Tibial artery (tissue), 4 donors: ENCODE measurements around the gene PHACTR1.

ENCODE experiments used
- DNase-seq, 2 donors: peaks; one replicate each; pipeline ENCODE4 v3.0.0-alpha.2; 2019
- H3K27ac ChIP-seq, 2 donors: fragments of 200-600 bp; sonication (generic) in 1 of 2; 1 replicate in 1 of 2; 2 replicates in 1 of 2; pipeline ENCODE4 v1.5.1; 2018 to 2019; ENCODE audit warnings: mild to moderate bottlenecking in 1 of 2
- H3K27me3 ChIP-seq, 2 donors: fragments of 200-600 bp; sonication (generic) in 1 of 2; one replicate each; pipeline versions ENCODE4 v1.5.1 to v1.6.0; 2016 to 2019
- H3K36me3 ChIP-seq, 3 donors: fragments of 200-600 bp; sonication (generic) in 2 of 3; one replicate each; pipeline ENCODE4 v1.5.1; 2016 to 2019; ENCODE audit warnings: mild to moderate bottlenecking in 2 of 3
- H3K4me1 ChIP-seq, 4 donors: fragments of 200-600 bp; sonication (generic) in 2 of 4; 1 replicate in 3 of 4; 2 replicates in 1 of 4; pipeline ENCODE4 v1.5.1; 2016 to 2019
- H3K4me3 ChIP-seq, 2 donors: fragments of 200-600 bp; sonication (generic) in 1 of 2; 1 replicate in 1 of 2; 2 replicates in 1 of 2; pipeline ENCODE4 v1.5.1; 2018 to 2019; ENCODE audit warnings: mild to moderate bottlenecking in 2 of 2
- H3K9me3 ChIP-seq, 3 donors: fragments of 200-600 bp; sonication (generic) in 1 of 3; one replicate each; pipeline ENCODE4 v1.5.1; 2016 to 2019
- intact Hi-C: fragments of 100-400 bp; cut with DNase I; formaldehyde crosslinking; loops from one replicate; pipeline ENCODE4 v1.15.0; 2023; ENCODE audit warnings: low total_unique reads
- TF ChIP-seq, protein P1 (sequence below), 2 experiments: fragments of 200-600 bp in 1 of 2; fragments of 450-650 bp in 1 of 2; IDR thresholded peaks; one replicate each; pipeline ENCODE4 v1.5.1; 2017 to 2019; ENCODE audit warnings: antibody characterized with exemption in 2 of 2, mild to moderate bottlenecking in 1 of 2, moderate library complexity in 1 of 2

Gene PHACTR1

DNA sequence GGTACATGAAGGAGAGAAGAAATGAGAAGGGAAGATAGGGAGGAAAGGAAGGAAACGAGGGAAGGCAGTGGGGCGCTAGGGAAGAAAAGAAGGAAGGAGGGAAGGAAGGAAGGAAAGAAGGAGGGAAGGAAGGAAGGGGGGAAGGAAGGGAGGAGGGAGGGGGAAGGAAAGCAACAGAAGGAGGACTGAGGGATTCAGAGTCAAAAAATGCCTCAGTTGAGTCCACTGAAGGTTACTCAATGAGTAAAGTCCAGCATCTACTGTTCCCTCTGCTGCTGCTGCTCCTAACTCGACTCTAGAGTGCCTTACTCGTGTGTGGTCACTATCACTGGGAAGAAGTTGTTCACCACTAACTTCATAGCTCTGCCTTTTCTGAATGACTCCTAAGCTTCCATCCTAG lies 33.8 kb downstream of the PHACTR1 start:
- Histone ChIP-seq H3K4me3 (no peak overlapping the region), H3K27me3 (peaks cover 0 to 42% of the 10 kb centered on the region in 2 donors), H3K27ac (no peak overlapping the region), H3K4me1 (peaks cover 0 to 14% (median 8%) of the 10 kb centered on the region in 4 donors), H3K36me3 (no peaks in the 10 kb centered on the region), H3K9me3 (no peaks in the 10 kb centered on the region)
- TF ChIP-seq, protein P1, sequence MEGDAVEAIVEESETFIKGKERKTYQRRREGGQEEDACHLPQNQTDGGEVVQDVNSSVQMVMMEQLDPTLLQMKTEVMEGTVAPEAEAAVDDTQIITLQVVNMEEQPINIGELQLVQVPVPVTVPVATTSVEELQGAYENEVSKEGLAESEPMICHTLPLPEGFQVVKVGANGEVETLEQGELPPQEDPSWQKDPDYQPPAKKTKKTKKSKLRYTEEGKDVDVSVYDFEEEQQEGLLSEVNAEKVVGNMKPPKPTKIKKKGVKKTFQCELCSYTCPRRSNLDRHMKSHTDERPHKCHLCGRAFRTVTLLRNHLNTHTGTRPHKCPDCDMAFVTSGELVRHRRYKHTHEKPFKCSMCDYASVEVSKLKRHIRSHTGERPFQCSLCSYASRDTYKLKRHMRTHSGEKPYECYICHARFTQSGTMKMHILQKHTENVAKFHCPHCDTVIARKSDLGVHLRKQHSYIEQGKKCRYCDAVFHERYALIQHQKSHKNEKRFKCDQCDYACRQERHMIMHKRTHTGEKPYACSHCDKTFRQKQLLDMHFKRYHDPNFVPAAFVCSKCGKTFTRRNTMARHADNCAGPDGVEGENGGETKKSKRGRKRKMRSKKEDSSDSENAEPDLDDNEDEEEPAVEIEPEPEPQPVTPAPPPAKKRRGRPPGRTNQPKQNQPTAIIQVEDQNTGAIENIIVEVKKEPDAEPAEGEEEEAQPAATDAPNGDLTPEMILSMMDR (IDR thresholded peaks at IDR 0.05): no peak
- intact Hi-C loops: no loop called here
- DNase-seq: no peak

- Histone ChIP-seq H3K9me3 (no peaks in the 10 kb centered on the region), H3K4me3 (no peak overlapping the region), H3K27me3 (peaks cover 0 to 38% of the 10 kb centered on the region in 2 donors), H3K27ac (no peak overlapping the region), H3K4me1 (peaks cover 0 to 14% (median 8%) of the 10 kb centered on the region in 4 donors), H3K36me3 (no peaks in the 10 kb centered on the region)
- intact Hi-C loops: no loop called here
- TF ChIP-seq, protein P1 (IDR thresholded peaks at IDR 0.05): no peak
- DNase-seq: peak in 1 of 2 donors; percentile 56
Observed at GRCh38 chr6:12751694-12752325, 35.2 kb downstream of the PHACTR1 start.

DNA sequence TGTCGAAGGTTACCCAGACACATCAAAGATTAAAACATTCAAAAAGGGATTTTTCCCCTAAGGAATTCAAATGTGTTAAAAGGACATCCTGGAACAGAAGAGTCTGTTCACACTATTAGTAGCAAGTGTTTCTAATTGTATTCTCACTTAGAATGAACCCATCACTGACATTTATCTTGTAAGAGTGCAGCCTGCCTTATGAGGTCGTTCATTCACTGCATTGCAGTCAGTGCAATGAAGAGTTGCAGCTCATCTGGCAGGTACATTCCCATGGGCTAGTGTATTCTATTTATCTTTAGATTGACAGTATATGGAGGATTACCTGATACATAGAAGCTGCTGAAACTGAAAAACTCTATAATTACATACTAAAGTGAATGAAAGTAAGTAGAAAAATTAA lies 36.5 kb downstream of the PHACTR1 start:
- Histone ChIP-seq H3K27ac (no peak overlapping the region), H3K4me3 (no peak overlapping the region), H3K4me1 (peaks cover 0 to 14% (median 8%) of the 10 kb centered on the region in 4 donors), H3K27me3 (peaks cover 0 to 32% of the 10 kb centered on the region in 2 donors), H3K9me3 (no peaks in the 10 kb centered on the region), H3K36me3 (no peaks in the 10 kb centered on the region)
- intact Hi-C loops: no loop called here
- TF ChIP-seq, protein P1 (IDR thresholded peaks at IDR 0.05): no peak
- DNase-seq: no peak

DNA sequence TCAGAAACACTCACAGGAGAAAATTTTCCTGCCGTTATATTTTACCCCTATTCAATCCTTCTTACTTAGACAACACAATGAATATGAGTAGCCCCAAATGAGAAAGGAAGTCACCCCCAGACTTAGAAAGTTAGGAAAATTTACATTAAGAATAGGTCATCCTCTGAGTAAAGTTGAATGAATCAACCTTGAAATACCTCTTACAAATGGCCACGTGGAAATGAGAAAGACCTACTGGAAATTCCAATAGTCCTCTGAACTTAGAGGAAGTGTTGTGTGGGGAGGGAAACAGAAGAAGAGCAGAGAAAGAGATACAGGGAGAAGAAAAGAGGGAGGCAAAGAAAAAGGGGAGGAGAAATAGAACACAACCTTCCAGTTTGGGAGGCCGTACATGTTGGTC lies 43.7 kb downstream of the PHACTR1 start:
- DNase-seq: no peak
- TF ChIP-seq, protein P1 (IDR thresholded peaks at IDR 0.05): no peak
- no peaks in the 10 kb centered on the region for H3K9me3 ChIP-seq
- H3K27ac ChIP-seq: no peak overlapping the region
- H3K27me3 ChIP-seq: peaks cover 0 to 4% of the 10 kb centered on the region in 2 donors
- intact Hi-C loops: no loop called here
- no peaks in the 10 kb centered on the region for H3K4me1 ChIP-seq
- H3K36me3 ChIP-seq: no peaks in the 10 kb centered on the region
- no peak overlapping the region for H3K4me3 ChIP-seq

DNA sequence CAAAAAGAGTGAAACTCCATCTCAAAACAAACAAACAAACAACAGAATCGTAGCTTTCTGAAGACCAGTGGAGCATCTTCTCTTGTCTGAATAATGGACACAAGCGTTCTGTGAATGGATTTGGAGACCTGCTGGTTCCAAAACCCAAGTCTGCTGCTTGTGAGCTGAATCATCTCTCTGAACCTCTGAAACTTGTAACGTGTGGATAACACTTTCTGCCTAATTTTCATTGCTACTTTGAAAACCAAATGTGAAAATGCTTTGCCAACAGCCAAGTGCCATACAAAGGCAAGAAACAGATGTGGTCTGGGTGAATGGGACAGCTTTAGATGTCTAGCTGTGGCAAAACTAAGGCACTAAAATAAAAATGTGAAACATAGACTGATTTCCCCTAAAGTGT lies 44.3 kb downstream of the PHACTR1 start:
- intact Hi-C loops: no loop called here
- DNase-seq: no peak
- Histone ChIP-seq H3K4me3 (no peak overlapping the region), H3K27ac (no peak overlapping the region), H3K4me1 (no peaks in the 10 kb centered on the region), H3K9me3 (no peaks in the 10 kb centered on the region), H3K27me3 (peaks cover 0 to 4% of the 10 kb centered on the region in 2 donors), H3K36me3 (no peaks in the 10 kb centered on the region)
- TF ChIP-seq, protein P1 (IDR thresholded peaks at IDR 0.05): no peak
